HEK293T (cell line): Measurements from ENCODE around the gene CDK7.

ENCODE experiments used
- CTCF ChIA-PET: fragments of 350-600 bp; formaldehyde crosslinking; extraction: SDS; loops from one replicate; lab custom pipeline; 2021; ENCODE audit warnings: antibody characterized with exemption, inconsistent platforms; lab: Yijun Ruan, JAX
- POLR2A ChIA-PET: fragments of 350-600 bp; formaldehyde crosslinking; extraction: SDS; loops from one replicate; lab custom pipeline; 2020; ENCODE audit warnings: antibody characterized with exemption, inconsistent platforms; lab: Yijun Ruan, JAX
- DNase-seq: peaks from one replicate; pipeline ENCODE4 v3.0.0; 2012; ENCODE audit warnings: mixed read lengths; ENCODE audit errors: extremely low spot score
- ARNT ChIP-seq: fragments of 450-650 bp; IDR thresholded peaks from 2 replicates; pipeline ENCODE4 v1.6.1; 2017; ENCODE audit warnings: mild to moderate bottlenecking
- BHLHE40 ChIP-seq: fragments of 450-650 bp; IDR thresholded peaks from 2 replicates; pipeline ENCODE4 v1.6.1; 2016; ENCODE audit warnings: mild to moderate bottlenecking, moderate library complexity, borderline replicate concordance
- CTBP1 ChIP-seq: fragments of 450-650 bp; IDR thresholded peaks from 2 replicates; pipeline ENCODE4 v1.6.1; 2016; ENCODE audit warnings: borderline replicate concordance
- ELF4 ChIP-seq: fragments of 450-650 bp; IDR thresholded peaks from 2 replicates; pipeline ENCODE4 v1.6.1; 2017; ENCODE audit warnings: antibody characterized with exemption
- FOXA1 ChIP-seq: fragments of 450-650 bp; IDR thresholded peaks from 2 replicates; pipeline ENCODE4 v1.6.1; 2016; ENCODE audit warnings: mild to moderate bottlenecking
- FOXK2 ChIP-seq: fragments of 450-650 bp; IDR thresholded peaks from 2 replicates; pipeline ENCODE4 v1.6.1; 2016; ENCODE audit warnings: mild to moderate bottlenecking
- FOXM1 ChIP-seq: fragments of 450-650 bp; IDR thresholded peaks from 2 replicates; pipeline ENCODE4 v1.6.1; 2017; ENCODE audit warnings: mild to moderate bottlenecking, borderline replicate concordance
- HDGF ChIP-seq: fragments of 450-650 bp; IDR thresholded peaks from 2 replicates; pipeline ENCODE4 v1.6.1; 2017; ENCODE audit warnings: antibody characterized with exemption, borderline replicate concordance
- L3MBTL2 ChIP-seq: fragments of 450-650 bp; conservative IDR thresholded peaks from 2 replicates; pipeline ENCODE4 v1.6.1; 2016; ENCODE audit warnings: mild to moderate bottlenecking
- LEF1 ChIP-seq: fragments of 450-650 bp; IDR thresholded peaks from 2 replicates; pipeline ENCODE4 v1.6.1; 2017; ENCODE audit warnings: mild to moderate bottlenecking, borderline replicate concordance
- NFRKB ChIP-seq: fragments of 450-650 bp; IDR thresholded peaks from 2 replicates; pipeline ENCODE4 v1.6.1; 2016; ENCODE audit warnings: mild to moderate bottlenecking, moderate library complexity
- SP1 ChIP-seq: fragments of 450-650 bp; IDR thresholded peaks from 2 replicates; pipeline ENCODE4 v1.6.1; 2017
- SUZ12 ChIP-seq: fragments of 450-650 bp; IDR thresholded peaks from 2 replicates; pipeline ENCODE4 v1.6.1; 2016; ENCODE audit warnings: mild to moderate bottlenecking
- TARDBP ChIP-seq: fragments of 450-650 bp; IDR thresholded peaks from 2 replicates; pipeline ENCODE4 v1.6.1; 2016
- ZNF384 ChIP-seq: fragments of 450-650 bp; IDR thresholded peaks from 2 replicates; pipeline ENCODE4 v1.6.1; 2016
- TF ChIP-seq, protein P1 (sequence below): fragments of 450-650 bp; IDR thresholded peaks from 2 replicates; pipeline ENCODE4 v1.6.1; 2016

Gene CDK7

DNA sequence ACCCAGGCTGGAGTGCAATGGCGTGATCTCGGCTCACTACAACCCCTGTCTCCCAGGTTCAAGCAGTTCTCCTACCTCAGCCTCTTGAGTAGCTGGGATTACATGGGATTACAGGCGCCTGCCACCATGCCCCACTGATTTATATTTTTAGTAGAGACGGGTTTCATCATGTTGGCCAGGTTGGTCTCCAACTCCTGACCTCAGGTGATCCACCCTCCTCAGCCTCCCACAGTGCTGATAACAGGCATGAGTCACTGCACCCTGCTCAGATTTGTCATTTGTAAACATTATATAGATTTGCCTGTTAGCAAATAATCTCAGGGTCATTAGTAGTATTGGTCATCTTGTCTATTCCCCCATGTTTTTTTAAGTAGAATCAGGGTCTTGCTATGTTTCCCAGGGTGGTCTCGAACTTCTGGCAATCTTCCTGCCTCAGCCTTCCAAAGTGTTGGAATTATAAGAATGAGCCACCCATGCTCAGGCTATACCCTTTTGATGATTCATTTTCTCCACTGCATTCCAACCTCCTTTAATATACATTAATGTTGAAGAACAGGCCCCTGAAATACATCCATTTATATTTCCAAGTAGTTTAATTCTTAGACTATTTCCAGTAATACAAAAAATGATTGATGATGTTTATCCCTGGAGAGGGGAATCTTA, 28.0 kb upstream of the CDK7 start:
- ChIA-PET CTCF (no interaction called here), POLR2A (no interaction called here)
- TF ChIP-seq ZNF384 (no peak), BHLHE40 (no peak), ARNT (no peak), TARDBP (no peak), L3MBTL2 (no peak), SUZ12 (no peak), FOXM1 (no peak), HDGF (no peak), FOXA1 (no peak), SP1 (no peak), CTBP1 (no peak), LEF1 (no peak), FOXK2 (no peak), ELF4 (no peak), NFRKB (no peak)
- TF ChIP-seq, protein P1, sequence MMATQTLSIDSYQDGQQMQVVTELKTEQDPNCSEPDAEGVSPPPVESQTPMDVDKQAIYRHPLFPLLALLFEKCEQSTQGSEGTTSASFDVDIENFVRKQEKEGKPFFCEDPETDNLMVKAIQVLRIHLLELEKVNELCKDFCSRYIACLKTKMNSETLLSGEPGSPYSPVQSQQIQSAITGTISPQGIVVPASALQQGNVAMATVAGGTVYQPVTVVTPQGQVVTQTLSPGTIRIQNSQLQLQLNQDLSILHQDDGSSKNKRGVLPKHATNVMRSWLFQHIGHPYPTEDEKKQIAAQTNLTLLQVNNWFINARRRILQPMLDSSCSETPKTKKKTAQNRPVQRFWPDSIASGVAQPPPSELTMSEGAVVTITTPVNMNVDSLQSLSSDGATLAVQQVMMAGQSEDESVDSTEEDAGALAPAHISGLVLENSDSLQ = no peak
- DNase-seq = no peak

GRCh38 chr5:69209602-69210001, 25.1 kb upstream of the CDK7 start:
- CTCF ChIA-PET = no interaction called here

DNA sequence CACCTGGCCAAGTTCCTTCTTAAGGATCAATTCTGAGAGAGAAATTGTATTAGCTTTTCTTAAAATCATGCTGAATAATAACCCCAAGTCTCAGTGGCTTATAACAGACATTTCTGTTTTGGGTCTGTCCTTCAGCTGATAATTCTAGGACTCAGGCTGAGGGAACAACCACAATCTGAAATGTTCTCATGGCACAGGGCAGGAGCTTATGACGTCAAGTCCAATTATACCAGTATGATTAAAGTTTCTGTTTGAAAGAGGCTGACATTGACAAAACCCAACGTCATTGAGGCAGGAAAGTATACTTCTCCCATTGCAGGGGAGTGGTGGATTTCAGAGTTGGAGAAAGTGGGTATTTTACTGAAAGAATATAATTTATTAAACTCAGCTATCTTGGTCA, 23.5 kb upstream of the CDK7 start:
- CTCF ChIA-PET = interaction anchor here (0.5 kb wide), 1 partner anchor 43 kb away, joined by 7 read pairs; no protein-coding TSS in a partner anchor
- POLR2A ChIA-PET = interaction anchor here (1.7 kb wide), 1 partner anchor 45 kb away, joined by 5 read pairs; the partner anchor contains the start of gene CCNB1
- no peak for DNase-seq
- TF ChIP-seq FOXM1 (no peak), BHLHE40 (no peak), HDGF (no peak), ZNF384 (no peak), TARDBP (no peak)

More at GRCh38 chr5:69209602-69210001, 25.1 kb upstream of the CDK7 start:
- no peak for DNase-seq
- TF ChIP-seq FOXM1 = no peak
- no peak for TF ChIP-seq ZNF384
- POLR2A ChIA-PET = interaction anchor here (2.0 kb wide), 1 partner anchor 20 kb away, joined by 4 read pairs; no protein-coding TSS in a partner anchor

DNA sequence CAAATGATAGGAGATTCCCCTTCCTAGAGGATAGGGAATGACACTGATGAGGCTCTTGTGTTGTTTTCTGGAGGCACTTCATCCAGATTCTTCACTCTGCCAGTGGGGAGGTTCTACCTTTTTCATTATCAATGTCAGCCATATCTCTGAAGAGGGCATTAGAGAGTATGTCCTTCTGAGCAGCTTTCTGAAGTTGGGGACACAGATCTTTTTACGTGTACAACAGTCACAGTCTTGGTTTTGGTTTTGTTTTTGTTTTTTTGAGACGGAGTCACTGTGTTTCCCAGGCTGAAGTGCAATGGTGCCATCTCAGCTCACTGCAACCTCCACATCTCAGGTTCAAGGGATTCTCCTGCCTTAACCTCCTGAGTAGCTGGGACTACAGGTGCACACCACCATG, 22.7 kb upstream of the CDK7 start:
- no peak for DNase-seq
- CTCF ChIA-PET = no interaction called here

DNA sequence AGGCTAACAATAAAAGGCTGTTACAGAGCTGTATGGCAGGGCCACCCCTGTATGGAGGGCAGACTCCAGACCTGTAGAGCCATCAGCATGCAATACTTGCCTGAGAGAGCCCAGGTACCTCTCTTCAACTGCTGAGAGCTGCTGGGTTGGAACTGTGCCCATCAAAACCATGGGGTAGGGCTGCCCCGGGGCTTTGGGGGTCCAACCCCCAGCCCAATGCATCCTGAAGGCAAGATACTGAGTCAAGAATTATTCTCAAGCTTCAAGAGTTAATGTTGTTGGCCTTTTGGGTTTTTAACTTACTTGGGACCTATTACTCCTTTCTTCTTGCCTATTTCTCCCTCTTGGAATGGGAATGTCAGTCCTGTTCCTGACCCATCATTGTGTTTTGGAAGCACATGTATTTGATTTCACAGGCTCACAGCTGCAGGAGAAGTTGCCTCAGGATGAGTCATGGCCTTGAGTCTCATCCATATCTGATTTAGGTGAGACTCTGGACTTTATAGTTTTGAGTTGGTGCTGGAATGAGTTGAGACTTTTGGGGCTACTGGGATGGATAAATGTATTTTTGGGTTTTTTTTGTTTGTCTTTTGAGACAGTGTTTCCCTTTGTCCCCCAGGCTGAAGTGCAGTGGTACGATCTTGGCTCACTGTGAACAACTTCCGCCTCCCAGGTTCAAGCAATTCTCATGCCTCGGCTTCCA, 21.0 kb upstream of the CDK7 start:
- CTCF ChIA-PET = no interaction called here
- POLR2A ChIA-PET = interaction anchor here (1.6 kb wide), 1 partner anchor 24 kb away, joined by 4 read pairs; the partner anchor contains the start of gene CENPH
- TF ChIP-seq FOXM1 = no peak
- TF ChIP-seq SP1 = no peak
- TF ChIP-seq TARDBP = no peak
- no peak for TF ChIP-seq HDGF
- TF ChIP-seq NFRKB = no peak
- TF ChIP-seq ZNF384 = no peak
- no peak for TF ChIP-seq FOXK2
- TF ChIP-seq SUZ12 = no peak
- TF ChIP-seq ARNT = no peak
- no peak for TF ChIP-seq BHLHE40
- DNase-seq = no peak

More for the DNA sequence above, 22.7 kb upstream of the CDK7 start:
- TF ChIP-seq, protein P1 = no peak
- no peak for TF ChIP-seq SUZ12
- no peak for TF ChIP-seq L3MBTL2
- TF ChIP-seq FOXA1 = no peak
- no peak for TF ChIP-seq HDGF
- no peak for TF ChIP-seq SP1
- no peak for TF ChIP-seq BHLHE40
- no peak for TF ChIP-seq ARNT
- no peak for TF ChIP-seq ZNF384
- TF ChIP-seq TARDBP = no peak
- TF ChIP-seq NFRKB = no peak
- TF ChIP-seq ELF4 = no peak
- no peak for TF ChIP-seq FOXM1
- no peak for TF ChIP-seq LEF1
- no peak for TF ChIP-seq CTBP1
- POLR2A ChIA-PET = interaction anchor here (1.6 to 1.7 kb wide), 2 partner anchors 22 to 45 kb away, joined by 4 to 5 read pairs; partner anchors contain the start of genes CCNB1 and CENPH

GRCh38 chr5:69217151-69217511, 17.6 kb upstream of the CDK7 start:
- TF ChIP-seq BHLHE40 (no peak), NFRKB (no peak), ZNF384 (no peak), HDGF (no peak), ARNT (no peak), CTBP1 (no peak), ELF4 (no peak), SUZ12 (no peak), FOXA1 (no peak)
- DNase-seq = no peak
- POLR2A ChIA-PET = interaction anchor here (1.0 kb wide), 1 partner anchor 17 kb away, joined by 3 read pairs; the partner anchor contains the start of gene CDK7
- CTCF ChIA-PET = no interaction called here
